Upper lobe of left lung (tissue), 4 donors: ENCODE results near the gene SLC7A14.

Experiments used
- CTCF ChIP-seq, 6 experiments: fragments of 450-650 bp in 4 of 6; fragments of 200-600 bp in 2 of 6; sonication (generic) in 2 of 6; IDR thresholded peaks; one replicate each; pipeline ENCODE4 v1.5.1; 2016 to 2019; ENCODE audit warnings: antibody characterized with exemption in 6 of 6
- EP300 ChIP-seq, 4 donors: sonication (generic); formaldehyde crosslinking; IDR thresholded peaks; one replicate each; pipeline ENCODE4 v1.5.1; 2017; ENCODE audit warnings: antibody characterized with exemption in 4 of 4, control low read depth in 2 of 4

GRCh38 chr3:170562080-170562479 lies 23.8 kb downstream of the SLC7A14 start:
- TF ChIP-seq CTCF (IDR thresholded peaks at IDR 0.05) (no peak), EP300 (IDR thresholded peaks at IDR 0.05) (no peak)
